Neuron (in vitro differentiated cells): Measurements from ENCODE around the gene C1orf198.

Experiments
- H2AFZ ChIP-seq: one replicate; pipeline ENCODE4 v1.6.1; 2013; ENCODE audit warnings: low read depth, mild to moderate bottlenecking, inconsistent platforms, low read length, moderate library complexity
- H3K27me3 ChIP-seq: one replicate; pipeline ENCODE4 v1.6.1; 2013; ENCODE audit warnings: low read length; ENCODE audit not compliant: insufficient read depth
- H3K36me3 ChIP-seq: one replicate; pipeline ENCODE4 v1.6.1; 2013; ENCODE audit warnings: low read length; ENCODE audit not compliant: insufficient read depth
- H3K4me1 ChIP-seq: one replicate; pipeline ENCODE4 v1.6.1; 2013; ENCODE audit warnings: low read length; ENCODE audit not compliant: insufficient read depth
- H3K4me3 ChIP-seq: 2 replicates; pipeline ENCODE4 v1.5.1; 2013; ENCODE audit warnings: mild to moderate bottlenecking, low read length, moderate library complexity
- H3K9me3 ChIP-seq: one replicate; pipeline ENCODE4 v1.6.1; 2013; ENCODE audit warnings: low read length

C1orf198 gene

GRCh38 chr1:230787471-230787870, 80.8 kb downstream of the C1orf198 start:
- Histone ChIP-seq H3K4me3 (no peak overlapping the region), H3K36me3 (no peaks in the 10 kb centered on the region), H3K27me3 (no peaks in the 10 kb centered on the region), H3K9me3 (peaks cover 9% of the 10 kb centered on the region), H2AFZ (no peak overlapping the region), H3K4me1 (peaks cover 29% of the 10 kb centered on the region)
